GM12878 (cell line): Measurements from ENCODE around the gene IRS1. TPM values are rescaled to one million over a fixed set of nuclear protein-coding genes. Genes with fewer than 3 reads are reported as not detected.

Experiments
- ATAC-seq: fragments of 200-7000 bp; cut with Tn5 transposase; 3 replicates; pipeline ENCODE4 v1.9.1; 2020; ENCODE audit warnings: mild to moderate bottlenecking, moderate library complexity
- BruUV-seq: library from RNA; stranded (reverse); fragments of 400-500 nt; replicated peaks from 2 replicates; lab custom pipeline; 2021; lab: Mats Ljungman, UMichigan
- CTCF ChIA-PET: fragments of 300-600 bp; sonication (Branson Sonifier 250); formaldehyde crosslinking; extraction: SDS; loops from one replicate; lab custom pipeline; 2021; ENCODE audit warnings: inconsistent platforms; lab: Yijun Ruan, JAX
- POLR2A ChIA-PET: fragments of 350-600 bp; formaldehyde crosslinking; extraction: SDS; loops from one replicate; lab custom pipeline; 2021; ENCODE audit warnings: inconsistent platforms; lab: Charles Lee
- RAD21 ChIA-PET: fragments of 300-600 bp; sonication (Branson Sonifier 250); formaldehyde crosslinking; loops from one replicate; lab custom pipeline; 2023; ENCODE audit warnings: antibody characterized with exemption; ENCODE audit not compliant: unreplicated experiment; lab: Charles Lee
- SMC1A ChIA-PET: fragments of 300-600 bp; sonication (Branson Sonifier 250); formaldehyde crosslinking; loops from one replicate; lab custom pipeline; 2023; ENCODE audit not compliant: unreplicated experiment, uncharacterized antibody; lab: Charles Lee
- DNase-seq: peaks from one replicate; pipeline ENCODE4 v3.0.0-alpha.2; 2011; ENCODE audit warnings: low read depth, low spot score
- FAIRE-seq: peaks from 3 replicates; lab custom pipeline; 2011; peaks lifted over from hg19 to GRCh38; lab: Jason Lieb, UNC
- H2AFZ ChIP-seq: 2 replicates; pipeline ENCODE4 v1.6.0; 2011; ENCODE audit warnings: low read depth, low read length, control low read depth; ENCODE audit not compliant: control insufficient read depth
- H3K27ac ChIP-seq: 2 replicates; pipeline ENCODE4 v1.5.1; 2011; ENCODE audit warnings: control low read depth; ENCODE audit not compliant: control insufficient read depth, insufficient read depth
- H3K27me3 ChIP-seq, 2 experiments: replicated peaks in 1 of 2; 2 replicates each; pipeline versions ENCODE4 v1.6.0 to v1.6.1; 2011; ENCODE audit warnings: low read length in 1 of 2; ENCODE audit not compliant: control insufficient read depth in 2 of 2, insufficient read depth in 2 of 2
- H3K36me3 ChIP-seq, 2 experiments: 2 replicates each; pipeline ENCODE4 v1.5.1; 2011; ENCODE audit warnings: low read length in 1 of 2; ENCODE audit not compliant: control insufficient read depth in 2 of 2, insufficient read depth in 2 of 2
- H3K4me1 ChIP-seq: 2 replicates; pipeline ENCODE4 v1.6.1; 2011; ENCODE audit warnings: mild to moderate bottlenecking, low read length, moderate library complexity, mixed read lengths; ENCODE audit not compliant: control insufficient read depth, insufficient read depth
- H3K4me2 ChIP-seq: 2 replicates; pipeline ENCODE4 v1.6.0; 2011; ENCODE audit warnings: control low read depth; ENCODE audit not compliant: control insufficient read depth, insufficient read depth
- H3K4me3 ChIP-seq: fragments of 200-600 bp; sonication (generic); 2 replicates; pipeline ENCODE4 v1.5.1; 2016
- H3K79me2 ChIP-seq: 2 replicates; pipeline ENCODE4 v1.6.0; 2011; ENCODE audit warnings: low read length; ENCODE audit not compliant: control insufficient read depth, insufficient read depth
- H3K9ac ChIP-seq: 2 replicates; pipeline ENCODE4 v1.8.0; 2011; ENCODE audit warnings: low read length, control low read depth, mixed read lengths; ENCODE audit not compliant: control insufficient read depth, insufficient read depth
- H3K9me3 ChIP-seq: replicated peaks from 3 replicates; pipeline ENCODE4 v1.5.1; 2011; ENCODE audit warnings: mild to moderate bottlenecking, low read length; ENCODE audit not compliant: control insufficient read depth, insufficient read depth
- H4K20me1 ChIP-seq: 2 replicates; pipeline ENCODE4 v1.6.0; 2011; ENCODE audit not compliant: control insufficient read depth, insufficient read depth
- EED ChIP-seq: sonication (generic); IDR thresholded peaks from 2 replicates; pipeline ENCODE4 v1.6.1; 2016; ENCODE audit warnings: antibody characterized with exemption, low read depth
- EGR1 ChIP-seq, 2 experiments: IDR thresholded peaks; 1 replicate in 1 of 2; 2 replicates in 1 of 2; pipeline ENCODE4 v1.6.1; 2011 to 2012; ENCODE audit warnings: low read depth in 2 of 2, low read length in 2 of 2, borderline replicate concordance in 1 of 2, mild to moderate bottlenecking in 1 of 2, moderate library complexity in 1 of 2
- FOXK2 ChIP-seq: fragments of 450-650 bp; IDR thresholded peaks from 2 replicates; pipeline ENCODE4 v1.6.1; 2017; ENCODE audit warnings: mild to moderate bottlenecking, moderate library complexity
- IKZF1 ChIP-seq: fragments of 450-650 bp; conservative IDR thresholded peaks from 2 replicates; pipeline ENCODE4 v1.6.1; 2017; ENCODE audit warnings: antibody characterized with exemption, mild to moderate bottlenecking
- IKZF2 ChIP-seq, 2 experiments: fragments of 450-650 bp; IDR thresholded peaks; 2 replicates each; pipeline ENCODE4 v1.6.1; 2017; ENCODE audit warnings: mild to moderate bottlenecking in 2 of 2, moderate library complexity in 2 of 2
- NR2C1 ChIP-seq: fragments of 450-650 bp; IDR thresholded peaks from 2 replicates; pipeline ENCODE4 v1.6.1; 2017; ENCODE audit warnings: antibody characterized with exemption, mild to moderate bottlenecking, moderate library complexity
- SPI1 ChIP-seq: IDR thresholded peaks from 2 replicates; pipeline ENCODE4 v1.6.1; 2011; ENCODE audit warnings: low read depth, mild to moderate bottlenecking, low read length, moderate library complexity, borderline replicate concordance; ENCODE audit not compliant: insufficient read depth
- SREBF1 ChIP-seq: IDR thresholded peaks from 2 replicates; pipeline ENCODE4 v1.6.1; 2012; ENCODE audit warnings: mild to moderate bottlenecking, low read length
- SUPT20H ChIP-seq: IDR thresholded peaks from 2 replicates; pipeline ENCODE4 v1.6.1; 2011; ENCODE audit warnings: low read depth, mild to moderate bottlenecking, low read length, moderate library complexity, borderline replicate concordance; ENCODE audit not compliant: control insufficient read depth
- WRNIP1 ChIP-seq: IDR thresholded peaks from 2 replicates; pipeline ENCODE4 v1.6.1; 2011; ENCODE audit warnings: low read depth, low read length, improper control_type of control experiment, borderline replicate concordance
- WGBS: methylation state at CpG from one replicate; pipeline ENCODE4 v1.1.6; 2016; ENCODE audit warnings: low lambda C conversion rate; ENCODE audit not compliant: insufficient replicate concordance, insufficient coverage; ENCODE audit errors: missing lambda C conversion rate; 5-methylcytosine and 5-hydroxymethylcytosine counted together
- in situ Hi-C: fragments of 300-500 bp; cut with MboI; formaldehyde crosslinking; loops from 9 replicates; pipeline ENCODE4 v1.14.3; 2018; ENCODE audit warnings: mixed read lengths
- intact Hi-C: fragments of 100-400 bp; cut with micrococcal nuclease; formaldehyde crosslinking; loops from one replicate; pipeline ENCODE4 v1.14.2; 2022; ENCODE audit not compliant: unreplicated experiment
- polyA plus RNA-seq, 11 experiments: library from polyadenylated mRNA; depleted of rRNA in 4 of 11; unstranded in 6 of 11; stranded (reverse) in 5 of 11; fragments of >200 nt; fragmentation: Nextera tagmentation in 4 of 11; fragmentation: Illumina TruSeq in 1 of 11; extraction: Ambion mirVana in 4 of 11; extraction: Trizol in 1 of 11; gene quantifications; 1 replicate in 1 of 11; 2 replicates in 10 of 11; pipeline versions ENCODE4 v1.2.1 to v1.2.3, GENCODE V29; 2011 to 2016; ENCODE audit warnings: inconsistent platforms in 2 of 11, missing spikeins in 2 of 11, low read depth in 1 of 11
- total RNA-seq, 4 experiments: library from RNA; depleted of rRNA in 3 of 4; stranded (reverse); fragments of >200 nt in 3 of 4; fragmentation: Illumina TruSeq in 1 of 4; extraction: Trizol in 1 of 4; gene quantifications; 2 replicates each; pipeline versions ENCODE4 v1.2.1 to v1.2.3, GENCODE V29; 2013 to 2021
- TF ChIP-seq, protein P1 (sequence below): fragments of 450-650 bp; IDR thresholded peaks from 2 replicates; pipeline ENCODE4 v1.6.1; 2018; ENCODE audit warnings: mild to moderate bottlenecking, low read depth, moderate library complexity; ENCODE audit not compliant: partially characterized antibody
- TF ChIP-seq, protein P2 (sequence below): IDR thresholded peaks from 2 replicates; pipeline ENCODE4 v1.6.1; 2012; ENCODE audit warnings: low read depth, low read length, improper control_type of control experiment
- TF ChIP-seq, protein P3 (sequence below): fragments of 450-650 bp; formaldehyde crosslinking; IDR thresholded peaks from 2 replicates; pipeline ENCODE4 v1.5.0; 2022; ENCODE audit warnings: mild to moderate bottlenecking, missing genetic modification characterization

The IRS1 gene
- total and polyA plus RNA-seq, 10 of the 15 experiments (the other 5 are each of a cell fraction or from before 2014, with no cell fraction given), result 0.03 to 1.7 (median 0.34) TPM

DNA sequence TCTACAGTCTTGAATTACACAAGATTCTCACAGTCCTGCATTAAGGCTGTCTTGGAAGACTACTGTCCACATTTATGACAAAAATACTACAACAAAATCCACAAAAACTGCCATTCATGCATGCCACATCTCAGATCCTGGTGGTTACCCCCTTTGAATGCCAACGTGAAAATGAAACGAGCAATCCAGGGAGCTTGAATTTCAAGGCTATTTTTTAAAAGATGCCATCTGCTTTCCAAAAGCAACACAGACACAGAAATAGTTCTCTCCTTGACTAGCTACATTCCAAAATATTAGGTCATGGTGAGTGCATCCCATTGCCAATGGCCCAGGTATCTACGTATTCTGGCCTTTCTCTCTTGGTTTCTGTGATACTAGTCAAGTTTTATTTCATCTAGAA, 36.3 kb downstream of the IRS1 start (continued):
- TF ChIP-seq, protein P1, sequence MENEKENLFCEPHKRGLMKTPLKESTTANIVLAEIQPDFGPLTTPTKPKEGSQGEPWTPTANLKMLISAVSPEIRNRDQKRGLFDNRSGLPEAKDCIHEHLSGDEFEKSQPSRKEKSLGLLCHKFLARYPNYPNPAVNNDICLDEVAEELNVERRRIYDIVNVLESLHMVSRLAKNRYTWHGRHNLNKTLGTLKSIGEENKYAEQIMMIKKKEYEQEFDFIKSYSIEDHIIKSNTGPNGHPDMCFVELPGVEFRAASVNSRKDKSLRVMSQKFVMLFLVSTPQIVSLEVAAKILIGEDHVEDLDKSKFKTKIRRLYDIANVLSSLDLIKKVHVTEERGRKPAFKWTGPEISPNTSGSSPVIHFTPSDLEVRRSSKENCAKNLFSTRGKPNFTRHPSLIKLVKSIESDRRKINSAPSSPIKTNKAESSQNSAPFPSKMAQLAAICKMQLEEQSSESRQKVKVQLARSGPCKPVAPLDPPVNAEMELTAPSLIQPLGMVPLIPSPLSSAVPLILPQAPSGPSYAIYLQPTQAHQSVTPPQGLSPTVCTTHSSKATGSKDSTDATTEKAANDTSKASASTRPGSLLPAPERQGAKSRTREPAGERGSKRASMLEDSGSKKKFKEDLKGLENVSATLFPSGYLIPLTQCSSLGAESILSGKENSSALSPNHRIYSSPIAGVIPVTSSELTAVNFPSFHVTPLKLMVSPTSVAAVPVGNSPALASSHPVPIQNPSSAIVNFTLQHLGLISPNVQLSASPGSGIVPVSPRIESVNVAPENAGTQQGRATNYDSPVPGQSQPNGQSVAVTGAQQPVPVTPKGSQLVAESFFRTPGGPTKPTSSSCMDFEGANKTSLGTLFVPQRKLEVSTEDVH, result no peak
- TF ChIP-seq IKZF1 (no peak), EED (no peak), FOXK2 (no peak)

DNA sequence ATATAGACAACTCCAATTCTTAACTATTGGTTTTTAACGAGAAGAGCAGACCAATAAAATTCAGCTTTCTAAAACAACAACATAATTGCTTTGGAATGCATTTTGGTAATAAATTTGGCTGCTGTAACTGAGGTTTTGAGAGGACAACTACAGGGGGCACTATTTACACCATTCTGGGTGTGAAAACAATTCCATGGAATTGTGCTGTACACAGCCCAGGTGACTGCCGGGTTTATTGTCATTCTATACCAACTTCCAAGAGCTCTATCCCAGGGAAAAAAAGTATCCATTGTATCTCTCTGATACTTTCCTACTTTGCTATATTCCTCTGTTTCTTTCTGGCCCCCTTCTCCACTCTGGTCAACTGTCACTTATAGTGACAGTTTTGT, 38.4 kb downstream of the IRS1 start:
- ChIA-PET RAD21 (interaction anchor here (0.9 kb wide), 1 partner anchor 41 kb away, joined by 3 read pairs; no protein-coding TSS in a partner anchor), SMC1A (interaction anchor here (0.8 to 2.7 kb wide), 4 partner anchors 10 to 72 kb away, joined by 3 to 10 read pairs (median 3); no protein-coding TSS in a partner anchor), POLR2A (interaction anchor here (0.5 kb wide), 1 partner anchor 10 kb away, joined by 3 read pairs; no protein-coding TSS in a partner anchor), CTCF (interaction anchor here (1.0 to 1.8 kb wide), 2 partner anchors 41 to 1095 kb away, joined by 3 to 5 read pairs; no protein-coding TSS in a partner anchor)
- H3K4me3 ChIP-seq, result no peak overlapping the region
- H3K36me3 ChIP-seq, result no peaks in the 10 kb centered on the region
- no peak overlapping the region for H3K27ac ChIP-seq
- no peak overlapping the region for H2AFZ ChIP-seq
- no peaks in the 10 kb centered on the region for H3K4me1 ChIP-seq
- no peaks in the 10 kb centered on the region for H3K9me3 ChIP-seq
- H3K4me2 ChIP-seq, result no peak overlapping the region
- in situ Hi-C loops (no loop called here), intact Hi-C loops (no loop called here)
- H3K9ac ChIP-seq, result no peak overlapping the region
- H3K79me2 ChIP-seq, result no peaks in the 10 kb centered on the region
- no TSS peak for BruUV-seq
- ATAC-seq (no peak), FAIRE-seq (no peak), DNase-seq (no peak)
- 48% methylated on average over 2 of the region's 2 CpGs for WGBS
- H3K27me3 ChIP-seq, result no peaks in the 10 kb centered on the region
- H4K20me1 ChIP-seq, result no peaks in the 10 kb centered on the region
- no peak for TF ChIP-seq WRNIP1
- TF ChIP-seq SUPT20H, result no peak
- TF ChIP-seq SPI1, result no peak
- TF ChIP-seq IKZF2 (IDR thresholded peaks at IDR 0.05), result no peak
- TF ChIP-seq SREBF1, result no peak
- TF ChIP-seq, protein P2, sequence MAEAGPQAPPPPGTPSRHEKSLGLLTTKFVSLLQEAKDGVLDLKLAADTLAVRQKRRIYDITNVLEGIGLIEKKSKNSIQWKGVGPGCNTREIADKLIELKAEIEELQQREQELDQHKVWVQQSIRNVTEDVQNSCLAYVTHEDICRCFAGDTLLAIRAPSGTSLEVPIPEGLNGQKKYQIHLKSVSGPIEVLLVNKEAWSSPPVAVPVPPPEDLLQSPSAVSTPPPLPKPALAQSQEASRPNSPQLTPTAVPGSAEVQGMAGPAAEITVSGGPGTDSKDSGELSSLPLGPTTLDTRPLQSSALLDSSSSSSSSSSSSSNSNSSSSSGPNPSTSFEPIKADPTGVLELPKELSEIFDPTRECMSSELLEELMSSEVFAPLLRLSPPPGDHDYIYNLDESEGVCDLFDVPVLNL, result no peak
- no peak for TF ChIP-seq EGR1 (IDR thresholded peaks at IDR 0.05; ENCODE audit: borderline replicate concordance in 1 of 2, low read depth in 2 of 2, low read length in 2 of 2)
- no peak for TF ChIP-seq NR2C1
- TF ChIP-seq, protein P3, sequence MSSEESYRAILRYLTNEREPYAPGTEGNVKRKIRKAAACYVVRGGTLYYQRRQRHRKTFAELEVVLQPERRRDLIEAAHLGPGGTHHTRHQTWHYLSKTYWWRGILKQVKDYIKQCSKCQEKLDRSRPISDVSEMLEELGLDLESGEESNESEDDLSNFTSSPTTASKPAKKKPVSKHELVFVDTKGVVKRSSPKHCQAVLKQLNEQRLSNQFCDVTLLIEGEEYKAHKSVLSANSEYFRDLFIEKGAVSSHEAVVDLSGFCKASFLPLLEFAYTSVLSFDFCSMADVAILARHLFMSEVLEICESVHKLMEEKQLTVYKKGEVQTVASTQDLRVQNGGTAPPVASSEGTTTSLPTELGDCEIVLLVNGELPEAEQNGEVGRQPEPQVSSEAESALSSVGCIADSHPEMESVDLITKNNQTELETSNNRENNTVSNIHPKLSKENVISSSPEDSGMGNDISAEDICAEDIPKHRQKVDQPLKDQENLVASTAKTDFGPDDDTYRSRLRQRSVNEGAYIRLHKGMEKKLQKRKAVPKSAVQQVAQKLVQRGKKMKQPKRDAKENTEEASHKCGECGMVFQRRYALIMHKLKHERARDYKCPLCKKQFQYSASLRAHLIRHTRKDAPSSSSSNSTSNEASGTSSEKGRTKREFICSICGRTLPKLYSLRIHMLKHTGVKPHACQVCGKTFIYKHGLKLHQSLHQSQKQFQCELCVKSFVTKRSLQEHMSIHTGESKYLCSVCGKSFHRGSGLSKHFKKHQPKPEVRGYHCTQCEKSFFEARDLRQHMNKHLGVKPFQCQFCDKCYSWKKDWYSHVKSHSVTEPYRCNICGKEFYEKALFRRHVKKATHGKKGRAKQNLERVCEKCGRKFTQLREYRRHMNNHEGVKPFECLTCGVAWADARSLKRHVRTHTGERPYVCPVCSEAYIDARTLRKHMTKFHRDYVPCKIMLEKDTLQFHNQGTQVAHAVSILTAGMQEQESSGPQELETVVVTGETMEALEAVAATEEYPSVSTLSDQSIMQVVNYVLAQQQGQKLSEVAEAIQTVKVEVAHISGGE, result no peak
